BLaER1 (cell line): ENCODE results near the gene SCO1.

Source experiments
- H3K27ac ChIP-seq: shearing (Covaris generic); formaldehyde crosslinking; 2 replicates; pipeline ENCODE4 v1.8.1; 2022
- H3K27me3 ChIP-seq: shearing (Covaris generic); formaldehyde crosslinking; 2 replicates; pipeline ENCODE4 v1.8.1; 2022
- H3K36me3 ChIP-seq: shearing (Covaris generic); formaldehyde crosslinking; 2 replicates; pipeline ENCODE4 v1.8.1; 2022
- H3K4me1 ChIP-seq: shearing (Covaris generic); formaldehyde crosslinking; 2 replicates; pipeline ENCODE4 v1.8.1; 2022
- H3K4me2 ChIP-seq: shearing (Covaris generic); formaldehyde crosslinking; 2 replicates; pipeline ENCODE4 v1.8.1; 2022
- H3K4me3 ChIP-seq: shearing (Covaris generic); formaldehyde crosslinking; 2 replicates; pipeline ENCODE4 v1.8.1; 2022
- H3K9ac ChIP-seq: shearing (Covaris generic); formaldehyde crosslinking; 2 replicates; pipeline ENCODE4 v1.8.1; 2022
- H3K9me3 ChIP-seq: shearing (Covaris generic); formaldehyde crosslinking; 2 replicates; pipeline ENCODE4 v1.8.1; 2022
- H4K20me1 ChIP-seq: shearing (Covaris generic); formaldehyde crosslinking; 2 replicates; pipeline ENCODE4 v1.8.1; 2022
- Cebpa-rat ChIP-seq: shearing (Covaris generic); IDR thresholded peaks from 2 replicates; pipeline ENCODE4 v1.8.1; 2022

The SCO1 gene

DNA sequence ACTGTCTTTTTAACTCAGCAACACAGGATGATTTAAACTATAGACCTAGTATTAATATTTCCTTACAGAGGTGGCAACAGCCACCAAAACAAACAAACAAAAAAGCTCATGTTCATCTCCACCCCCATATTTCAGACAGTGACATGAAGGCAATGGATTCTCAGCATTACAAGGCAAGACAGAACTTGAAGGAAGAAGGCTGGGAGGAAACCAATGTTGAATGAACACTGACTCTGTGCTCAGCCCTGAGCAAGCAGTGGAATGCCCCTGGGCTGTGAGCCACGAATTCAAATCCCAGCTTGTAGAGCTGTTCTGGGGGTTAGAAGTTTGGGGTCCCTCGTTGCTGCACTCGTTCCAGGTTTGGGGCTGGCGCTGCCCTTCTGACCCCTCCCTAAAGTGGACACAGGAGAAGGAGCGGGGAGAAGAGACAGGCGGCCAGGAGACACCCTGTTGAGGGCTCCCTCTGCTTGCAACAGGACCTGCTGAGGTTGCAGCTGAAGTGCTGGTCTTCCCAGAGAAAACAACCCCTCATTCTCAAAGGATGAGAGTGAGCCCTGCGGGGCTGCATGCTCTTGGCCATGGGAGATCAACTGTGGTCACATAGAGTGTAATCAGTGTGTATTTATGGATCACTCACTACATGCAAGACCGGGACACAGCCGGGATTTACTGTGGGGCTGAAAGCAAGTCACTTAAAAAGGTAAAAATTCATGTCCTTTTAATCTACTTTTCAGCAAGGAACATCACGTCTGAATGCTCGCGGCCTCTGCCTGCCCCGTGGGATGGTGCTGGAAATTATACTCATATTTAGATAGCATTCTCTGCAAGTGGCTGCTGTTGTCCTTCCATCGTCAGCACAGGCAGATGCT is 74.5 kb downstream of the SCO1 start:
- Histone ChIP-seq H3K4me3 (no peak overlapping the region), H3K9ac (0 out of 2 replicates have a peak overlapping the region, but pooled peaks have one; percentile 13), H3K4me1 (peaks cover 19% of the 10 kb centered on the region), H3K36me3 (no peaks in the 10 kb centered on the region), H4K20me1 (no peaks in the 10 kb centered on the region), H3K9me3 (no peaks in the 10 kb centered on the region), H3K4me2 (peak overlapping the region; percentile 55), H3K27me3 (no peaks in the 10 kb centered on the region), H3K27ac (0 out of 2 replicates have a peak overlapping the region, but pooled peaks have one; percentile 19)
- TF ChIP-seq Cebpa-rat: no peak
